Measurements from ENCODE around the gene SNAI1.

DNA sequence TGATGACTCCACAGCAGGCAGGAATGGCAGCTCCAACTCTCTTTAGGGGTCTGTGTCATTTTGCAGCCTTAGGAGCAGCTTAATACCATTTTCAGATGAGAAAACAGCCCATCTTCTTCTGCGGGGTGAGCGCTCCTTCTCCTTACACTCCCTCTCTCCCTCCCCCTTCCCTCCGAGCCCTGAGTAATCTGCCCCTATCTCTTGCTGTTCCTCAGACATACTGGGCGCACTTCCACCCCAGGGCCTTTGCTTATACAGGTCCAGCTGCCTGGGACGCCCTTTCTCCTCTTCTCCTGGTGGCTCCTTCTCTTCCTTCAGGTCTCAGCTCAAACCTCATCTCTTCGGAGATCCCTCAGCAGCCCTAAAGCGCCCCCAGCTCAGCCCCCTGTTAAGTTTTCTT lies 54.8 kb downstream of the SNAI1 start:
- TF ChIP-seq EZH2 (IDR thresholded peaks at IDR 0.05; ENCODE audit: low read length): no peak
- TF ChIP-seq CTCF (optimal IDR thresholded peaks at IDR 0.05 in 1 of 3, IDR thresholded peaks at IDR 0.05 in 1 of 3, conservative IDR thresholded peaks at IDR 0.05 in 1 of 3; ENCODE audit: extremely low read depth in 1 of 3, insufficient read depth in 2 of 3, low read length in 3 of 3): no peak

Data from keratinocyte (primary cell).